Esophagus muscularis mucosa (tissue), 4 donors: ENCODE results near the gene TUT4. TPM values are rescaled to one million over a fixed set of nuclear protein-coding genes. Genes with fewer than 3 reads are reported as not detected.

Source experiments
- DNase-seq: peaks from one replicate; pipeline ENCODE4 v3.0.0-alpha.2; 2017; ENCODE audit errors: extremely low spot score
- H3K27ac ChIP-seq, 4 donors: fragments of 200-600 bp; sonication (generic); replicated peaks in 1 of 4; 1 replicate in 3 of 4; 2 replicates in 1 of 4; pipeline ENCODE4 v1.5.1; 2016 to 2019; ENCODE audit warnings: mild to moderate bottlenecking in 1 of 4
- H3K27me3 ChIP-seq, 4 donors: fragments of 200-600 bp; sonication (generic); one replicate each; pipeline versions ENCODE4 v1.5.1 to v1.6.0; 2016 to 2019
- H3K36me3 ChIP-seq, 4 donors: fragments of 200-600 bp; sonication (generic); one replicate each; pipeline ENCODE4 v1.5.1; 2016 to 2019
- H3K4me1 ChIP-seq, 4 donors: fragments of 200-600 bp; sonication (generic); one replicate each; pipeline ENCODE4 v1.5.1; 2016 to 2019
- H3K4me3 ChIP-seq, 4 donors: fragments of 200-600 bp; sonication (generic); 1 replicate in 2 of 4; 2 replicates in 2 of 4; pipeline ENCODE4 v1.5.1; 2016 to 2019; ENCODE audit warnings: mild to moderate bottlenecking in 4 of 4, moderate library complexity in 1 of 4
- H3K9me3 ChIP-seq, 4 donors: fragments of 200-600 bp; sonication (generic); 1 replicate in 3 of 4; 2 replicates in 1 of 4; pipeline ENCODE4 v1.5.1; 2016 to 2019
- CTCF ChIP-seq, 3 experiments: fragments of 200-600 bp in 2 of 3; fragments of 450-650 bp in 1 of 3; sonication (generic) in 2 of 3; IDR thresholded peaks; one replicate each; pipeline ENCODE4 v1.5.1; 2017 to 2019; ENCODE audit warnings: antibody characterized with exemption in 3 of 3, mild to moderate bottlenecking in 2 of 3, moderate library complexity in 1 of 3
- EP300 ChIP-seq: sonication (generic); formaldehyde crosslinking; IDR thresholded peaks from one replicate; pipeline ENCODE4 v1.6.1; 2017; ENCODE audit warnings: antibody characterized with exemption
- POLR2A ChIP-seq: fragments of 450-650 bp; IDR thresholded peaks from one replicate; pipeline ENCODE4 v1.6.1; 2017; ENCODE audit warnings: antibody characterized with exemption, moderate library complexity, mild to moderate bottlenecking, low read depth
- POLR2AphosphoS5 ChIP-seq, 2 donors: sonication (generic); formaldehyde crosslinking; IDR thresholded peaks; one replicate each; pipeline ENCODE4 v1.6.1; 2017; ENCODE audit warnings: antibody characterized with exemption in 2 of 2
- WGBS: methylation state at CpG from one replicate; pipeline ENCODE4 v1.1.5; 2018; 5-methylcytosine and 5-hydroxymethylcytosine counted together
- intact Hi-C: fragments of 100-400 bp; cut with DNase I; formaldehyde crosslinking; loops from one replicate; pipeline ENCODE4 v1.15.1; 2023
- total RNA-seq, 4 donors: library from RNA; depleted of rRNA; stranded (reverse); fragments of >200 nt; gene quantifications; one replicate each; pipeline versions ENCODE4 v1.1.0 to v1.2.1, GENCODE V29; 2016

Gene TUT4
- total RNA-seq, 4 donors from 2014 or later: 32.3 to 58.6 (median 42.7) TPM

- Histone ChIP-seq H3K9me3 (no peaks in the 10 kb centered on the region), H3K36me3 (no peaks in the 10 kb centered on the region), H3K27ac (no peak overlapping the region), H3K4me3 (no peak overlapping the region), H3K27me3 (peaks cover 0 to 8% (median 0%) of the 10 kb centered on the region in 4 donors), H3K4me1 (no peaks in the 10 kb centered on the region)
- no peak for DNase-seq
- TF ChIP-seq CTCF (IDR thresholded peaks at IDR 0.05) (no peak), POLR2A (no peak)
- 93% methylated on average over 3 of the region's 3 CpGs for WGBS
- intact Hi-C loops: no loop called here
These were observed 9.9 kb upstream of the TUT4 start for GRCh38 chr1:52562766-52563165.

GRCh38 chr1:52559875-52560274 is 7.0 kb upstream of the TUT4 start:
- Histone ChIP-seq H3K27ac (no peak overlapping the region), H3K9me3 (no peaks in the 10 kb centered on the region), H3K27me3 (peaks cover 0 to 8% (median 0%) of the 10 kb centered on the region in 4 donors), H3K36me3 (no peaks in the 10 kb centered on the region), H3K4me1 (peaks cover 0 to under 1% (median 0%) of the 10 kb centered on the region in 4 donors), H3K4me3 (no peak overlapping the region)
- intact Hi-C loops: loop anchor here (10.0 kb wide), 1 partner anchor 125 kb away; no protein-coding TSS in a partner anchor
- WGBS: 81% methylated on average over 2 of the region's 2 CpGs
- no peak for DNase-seq
- no peak for TF ChIP-seq CTCF (IDR thresholded peaks at IDR 0.05)
- no peak for TF ChIP-seq EP300
- TF ChIP-seq POLR2AphosphoS5 (IDR thresholded peaks at IDR 0.05): no peak
- no peak for TF ChIP-seq POLR2A

GRCh38 chr1:52558941-52559340 is 6.0 kb upstream of the TUT4 start:
- peaks cover 6 to 10% (median 8%) of the 10 kb centered on the region in 4 donors for H3K4me1 ChIP-seq
- no peaks in the 10 kb centered on the region for H3K9me3 ChIP-seq
- no peak for DNase-seq
- H3K36me3 ChIP-seq: no peaks in the 10 kb centered on the region
- H3K4me3 ChIP-seq: no peak overlapping the region
- H3K27me3 ChIP-seq: peaks cover 0 to 8% (median 0%) of the 10 kb centered on the region in 4 donors
- WGBS: 77% methylated on average over 2 of the region's 2 CpGs
- intact Hi-C loops: loop anchor here (10.0 kb wide), 1 partner anchor 126 kb away; no protein-coding TSS in a partner anchor
- no peak overlapping the region for H3K27ac ChIP-seq
- TF ChIP-seq CTCF (IDR thresholded peaks at IDR 0.05) (no peak), POLR2A (no peak), EP300 (no peak), POLR2AphosphoS5 (IDR thresholded peaks at IDR 0.05) (no peak)

GRCh38 chr1:52556641-52557360 is 3.9 kb upstream of the TUT4 start:
- intact Hi-C loops: loop anchor here (10.0 kb wide), 1 partner anchor 128 kb away; no protein-coding TSS in a partner anchor
- H3K36me3 ChIP-seq: no peaks in the 10 kb centered on the region
- no peak overlapping the region for H3K27ac ChIP-seq
- peaks cover 10 to 14% (median 12%) of the 10 kb centered on the region in 4 donors for H3K4me1 ChIP-seq
- H3K27me3 ChIP-seq: peaks cover 0 to 1% (median 0%) of the 10 kb centered on the region in 4 donors
- WGBS: 80% methylated on average over 4 of the region's 4 CpGs
- no peak overlapping the region for H3K4me3 ChIP-seq
- DNase-seq: no peak
- H3K9me3 ChIP-seq: no peaks in the 10 kb centered on the region
- TF ChIP-seq POLR2AphosphoS5 (IDR thresholded peaks at IDR 0.05) (no peak), EP300 (no peak), CTCF (IDR thresholded peaks at IDR 0.05) (no peak), POLR2A (no peak)
